Measurements from ENCODE around the gene RHOBTB3.
"Not testable (repeated sequence)": the region's sequence is repeated elsewhere in the genome, so short reads cannot be mapped to it uniquely, and the experiment has no call there.

RHOBTB3 gene, protein sequence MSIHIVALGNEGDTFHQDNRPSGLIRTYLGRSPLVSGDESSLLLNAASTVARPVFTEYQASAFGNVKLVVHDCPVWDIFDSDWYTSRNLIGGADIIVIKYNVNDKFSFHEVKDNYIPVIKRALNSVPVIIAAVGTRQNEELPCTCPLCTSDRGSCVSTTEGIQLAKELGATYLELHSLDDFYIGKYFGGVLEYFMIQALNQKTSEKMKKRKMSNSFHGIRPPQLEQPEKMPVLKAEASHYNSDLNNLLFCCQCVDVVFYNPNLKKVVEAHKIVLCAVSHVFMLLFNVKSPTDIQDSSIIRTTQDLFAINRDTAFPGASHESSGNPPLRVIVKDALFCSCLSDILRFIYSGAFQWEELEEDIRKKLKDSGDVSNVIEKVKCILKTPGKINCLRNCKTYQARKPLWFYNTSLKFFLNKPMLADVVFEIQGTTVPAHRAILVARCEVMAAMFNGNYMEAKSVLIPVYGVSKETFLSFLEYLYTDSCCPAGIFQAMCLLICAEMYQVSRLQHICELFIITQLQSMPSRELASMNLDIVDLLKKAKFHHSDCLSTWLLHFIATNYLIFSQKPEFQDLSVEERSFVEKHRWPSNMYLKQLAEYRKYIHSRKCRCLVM

DNA sequence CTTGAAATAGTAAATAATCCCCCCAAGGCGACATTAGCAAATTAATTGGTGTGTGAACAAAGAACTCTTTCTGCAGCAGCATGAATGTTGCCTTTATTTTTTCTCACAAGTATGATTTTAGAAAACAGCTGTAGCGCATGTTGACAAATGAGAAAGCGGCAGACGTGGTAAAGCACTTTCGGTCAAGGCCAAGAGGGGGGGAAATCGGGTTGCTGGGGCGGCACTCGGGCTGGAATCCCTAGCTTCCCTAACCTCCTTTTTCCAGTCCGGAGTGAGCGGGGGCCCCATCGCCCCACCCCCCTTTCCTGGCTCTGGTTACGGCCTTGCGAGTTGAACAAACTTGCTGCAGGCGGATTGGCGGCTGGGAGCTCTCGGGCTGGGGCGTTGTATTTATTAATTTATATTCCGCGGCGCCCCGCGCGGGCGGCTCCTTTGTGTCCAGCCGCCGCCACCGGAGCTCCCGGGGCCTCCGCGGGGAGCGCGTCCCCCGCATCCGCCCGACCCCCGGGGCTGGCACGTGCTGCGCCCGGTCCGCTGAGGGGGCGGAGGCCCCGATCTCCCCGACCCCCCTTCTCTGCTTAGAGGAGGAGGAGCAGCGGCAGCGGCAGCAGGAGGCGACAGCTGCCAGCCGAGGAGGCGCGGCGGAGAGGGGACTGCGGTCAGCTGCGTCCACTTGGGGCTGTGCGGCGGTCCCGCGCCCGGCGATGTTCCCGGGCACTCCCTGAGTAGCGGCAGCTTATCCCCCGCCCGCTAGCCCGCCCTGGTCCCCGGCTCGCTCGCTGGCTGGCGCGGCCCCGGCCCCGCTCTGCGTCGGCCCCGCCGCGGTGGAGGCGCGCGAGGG is at the start of gene RHOBTB3:
Gene RHOBTB3 (plus strand): TSS at position 607 of the 841 bp plus-strand sequence. CDS start 347 bp downstream, outside the sequence.
- DNase-seq (ENCODE audit: low read depth), result peak; percentile 55

GRCh38 chr5:95682891-95683290 is 48.2 kb upstream of the RHOBTB3 start, which contains the start of gene SPATA9:
TSS of gene SPATA9 (minus strand) at chr5:95682991. CDS start at chr5:95682854, 137 bp downstream.
- DNase-seq (ENCODE audit: low read depth), result no peak

GRCh38 chr5:95684361-95684760 is 46.8 kb upstream of the RHOBTB3 start:
- DNase-seq (ENCODE audit: low read depth), result no peak

GRCh38 chr5:95686651-95687050 is 44.5 kb upstream of the RHOBTB3 start:
- no peak for DNase-seq (ENCODE audit: low read depth)

DNA sequence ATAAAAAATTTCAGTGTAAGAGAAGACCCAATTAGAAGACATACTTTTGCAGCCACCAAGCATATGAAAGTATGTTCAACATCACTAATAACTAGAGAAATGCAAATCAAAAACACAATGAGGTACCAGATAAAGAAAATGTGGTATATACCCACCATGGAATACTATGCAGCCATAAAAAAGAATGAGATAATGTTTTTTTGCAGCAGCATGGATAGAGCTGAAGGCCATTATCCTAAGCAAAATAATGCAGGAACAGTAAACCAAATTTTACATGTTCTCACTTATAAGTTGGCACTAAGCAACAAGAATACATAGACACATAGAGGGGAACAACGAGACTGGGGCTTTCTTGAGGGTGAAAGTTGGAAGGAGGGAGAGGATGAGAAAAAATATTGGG is 41.5 kb upstream of the RHOBTB3 start:
- no peak for DNase-seq (ENCODE audit: low read depth)

DNA sequence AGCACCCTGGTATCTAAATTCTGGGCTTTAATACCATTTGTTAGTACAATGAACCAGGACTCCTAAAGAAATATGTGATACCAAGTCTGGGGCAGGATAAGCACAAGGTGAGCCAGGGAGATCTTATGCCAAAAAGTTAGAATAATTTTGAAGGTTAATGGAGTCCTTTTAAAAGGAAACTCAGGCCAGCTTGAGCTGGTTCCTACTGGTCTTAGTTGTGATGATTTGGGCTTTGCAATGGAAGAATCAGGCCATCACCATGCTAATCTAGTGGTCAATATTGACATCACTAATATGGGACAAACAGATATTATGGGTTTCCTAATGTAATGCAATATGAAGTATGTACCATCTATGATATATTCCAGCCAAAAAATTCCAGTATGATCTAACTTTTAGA is 40.8 kb upstream of the RHOBTB3 start:
- no peak for DNase-seq (ENCODE audit: low read depth)

DNA sequence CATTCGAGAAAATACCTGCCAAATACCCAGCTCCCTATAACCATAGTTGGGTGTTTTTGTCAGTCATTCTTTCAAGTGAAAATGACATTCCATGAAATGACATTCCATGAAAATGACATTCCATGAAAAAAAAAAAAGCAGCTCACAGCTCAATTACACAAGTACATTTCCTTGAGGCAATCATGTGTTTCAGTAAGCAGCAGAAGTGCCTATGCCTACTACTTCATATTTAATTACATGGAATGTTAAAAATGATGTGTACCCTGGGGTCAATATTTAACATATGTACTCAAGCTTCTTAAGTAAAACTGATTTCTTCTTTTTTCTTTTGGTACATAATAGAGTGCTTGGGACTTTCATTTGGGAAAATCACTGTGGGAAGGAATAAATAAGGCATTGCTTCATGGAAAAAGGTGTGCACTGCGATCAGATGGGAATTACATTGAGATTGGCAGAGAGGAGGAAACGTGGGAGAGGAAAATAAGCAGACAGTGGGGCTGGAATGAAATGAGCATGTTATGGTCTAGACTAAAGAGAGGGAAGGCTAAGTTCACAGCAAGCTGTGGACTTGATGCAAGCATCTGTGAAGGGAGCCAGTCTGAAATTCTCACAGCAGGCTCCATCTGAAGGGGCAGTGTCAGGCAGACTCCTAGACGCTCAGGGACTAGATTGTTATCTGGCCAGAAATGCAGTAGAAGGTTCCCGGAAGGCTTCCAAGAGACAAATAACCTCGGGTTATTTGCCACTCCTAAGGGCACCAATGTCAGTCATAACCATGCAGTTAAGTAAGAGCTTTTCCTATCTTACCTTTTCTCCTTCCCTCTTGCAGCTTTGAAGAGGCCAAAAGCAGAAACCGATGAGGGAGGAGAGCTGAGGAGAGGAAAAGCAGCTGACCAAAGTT is 33.1 kb upstream of the RHOBTB3 start:
- DNase-seq (ENCODE audit: low read depth), result no peak

DNA sequence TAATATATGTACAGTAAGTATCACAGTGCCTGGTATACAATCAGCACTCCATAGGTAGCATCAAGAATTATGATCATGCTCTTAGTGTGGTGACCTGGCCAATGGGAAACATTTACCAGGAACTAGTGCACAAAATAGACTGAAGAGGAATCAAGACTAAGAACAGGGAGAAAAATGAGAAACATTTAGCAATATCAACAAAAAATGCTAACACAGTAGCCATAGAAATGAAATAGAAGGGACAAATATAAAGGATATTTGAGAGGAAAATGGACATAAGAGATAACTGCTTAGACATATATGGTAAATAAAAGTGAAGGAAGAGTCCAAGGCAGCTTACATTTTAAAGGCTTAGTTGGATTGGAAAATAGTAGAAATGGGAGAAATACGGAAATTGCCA is 31.8 kb upstream of the RHOBTB3 start:
- no peak for DNase-seq (ENCODE audit: low read depth)

- DNase-seq (ENCODE audit: low read depth), result no peak
Observed at GRCh38 chr5:95701074-95701473, 30.1 kb upstream of the RHOBTB3 start.

DNA sequence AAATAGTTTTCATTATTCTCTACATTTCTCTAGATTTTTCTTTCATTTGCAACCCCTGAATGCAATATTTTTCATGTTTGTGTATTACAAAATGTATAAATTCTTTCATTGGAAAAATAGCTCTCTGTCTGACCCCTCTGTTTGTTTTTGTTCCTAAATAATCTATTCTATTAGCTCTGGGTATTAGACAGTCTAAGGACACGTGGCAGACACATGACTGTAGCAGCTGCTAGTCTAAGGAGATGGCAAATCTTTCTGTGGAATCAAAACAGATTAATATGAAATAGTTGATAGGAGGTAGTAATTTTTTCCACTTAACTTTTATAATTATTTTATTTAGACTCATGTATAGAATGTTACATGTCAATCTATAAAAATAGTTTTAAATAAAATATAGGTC is 27.0 kb upstream of the RHOBTB3 start:
- DNase-seq (ENCODE audit: low read depth), result no peak

DNA sequence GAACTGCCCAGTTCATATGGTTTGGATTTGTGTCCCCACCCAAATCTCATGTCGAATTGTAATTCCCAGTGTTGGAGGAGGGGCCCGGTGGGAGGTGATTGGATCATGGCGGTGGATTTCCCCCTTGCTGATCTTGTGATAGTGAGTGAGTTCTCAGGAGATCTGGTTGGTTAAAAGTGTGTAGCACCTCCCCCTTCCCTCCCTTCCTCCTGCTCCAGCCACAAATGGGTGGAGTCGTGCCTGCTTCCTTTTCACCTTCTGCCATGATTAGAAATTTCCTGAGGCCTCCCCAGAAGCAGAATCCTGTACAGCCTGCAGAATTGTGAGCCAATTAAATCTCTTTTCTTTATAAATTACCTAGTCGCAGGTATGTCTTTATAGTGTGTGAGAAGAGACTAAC is 24.9 kb upstream of the RHOBTB3 start:
- DNase-seq (ENCODE audit: low read depth), result not testable (repeated sequence)

- DNase-seq (ENCODE audit: low read depth), result no peak
Observed at GRCh38 chr5:95707055-95707454, 24.1 kb upstream of the RHOBTB3 start.

DNA sequence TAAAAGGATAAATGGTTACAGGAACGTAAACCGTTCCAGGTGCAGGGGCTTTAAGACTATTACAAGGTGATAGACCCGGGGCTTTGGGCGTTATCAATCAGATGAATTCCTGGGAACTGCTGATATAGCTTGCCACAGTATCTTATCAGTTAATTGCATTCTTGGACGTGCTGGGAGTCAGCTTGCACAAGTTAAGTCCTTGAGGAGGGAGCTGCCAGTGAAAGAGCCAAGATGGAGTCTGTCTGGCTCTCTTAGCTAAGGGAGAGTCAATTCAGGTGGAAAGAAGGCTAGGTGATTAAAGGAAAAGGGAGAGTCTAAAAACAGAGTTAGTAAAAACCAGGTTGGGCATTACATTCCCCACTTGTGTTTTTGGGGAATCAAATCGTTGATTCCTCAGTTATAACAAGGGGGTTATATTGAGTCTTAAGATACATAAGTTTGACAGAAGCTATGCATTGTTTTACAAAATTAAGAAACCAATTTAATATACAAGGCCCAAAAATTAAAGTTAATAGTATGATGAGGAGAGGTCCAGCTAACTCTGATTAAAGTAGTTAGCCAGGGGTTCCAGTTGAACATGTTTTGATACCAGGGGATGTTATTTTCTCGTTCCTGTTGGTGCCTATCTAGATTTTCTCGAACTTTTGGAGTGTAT is 23.5 kb upstream of the RHOBTB3 start:
- DNase-seq (ENCODE audit: low read depth), result not testable (repeated sequence)

GRCh38 chr5:95708876-95709275 is 22.3 kb upstream of the RHOBTB3 start:
- no peak for DNase-seq (ENCODE audit: low read depth)

DNA sequence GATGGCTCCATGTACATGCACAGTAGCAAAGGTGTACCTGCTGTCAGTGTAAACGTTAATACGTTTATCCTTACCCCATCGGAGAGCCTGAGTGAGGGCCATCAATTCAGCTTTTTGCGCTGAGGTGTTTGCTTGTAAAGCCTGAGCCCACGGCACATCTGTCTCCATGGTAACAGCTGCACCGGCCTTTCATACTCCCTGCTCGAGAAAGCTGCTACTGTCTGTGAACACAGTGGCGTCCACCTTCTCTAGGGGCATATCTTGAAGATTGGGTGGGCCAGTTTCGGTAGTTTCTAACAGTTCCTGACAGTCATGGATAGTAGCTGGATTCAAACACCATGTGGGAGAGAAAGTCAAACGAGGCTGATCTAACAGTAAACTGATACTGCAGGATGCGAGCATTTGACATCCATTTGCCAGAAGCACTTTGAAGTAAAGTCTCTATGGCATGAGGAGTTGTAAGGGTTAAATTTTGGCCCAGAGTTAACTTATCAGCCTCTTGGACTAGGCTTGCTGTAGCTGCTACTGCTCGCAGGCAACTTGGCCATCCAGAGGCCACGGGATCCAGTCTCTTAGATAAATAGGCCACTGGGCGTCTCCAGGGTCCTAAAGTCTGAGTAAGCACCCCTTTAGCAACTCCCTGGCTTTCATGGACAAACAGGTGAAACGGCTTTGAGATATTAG is 21.0 kb upstream of the RHOBTB3 start:
- no peak for DNase-seq (ENCODE audit: low read depth)

GRCh38 chr5:95710651-95711500 is 20.3 kb upstream of the RHOBTB3 start:
- not testable (repeated sequence) for DNase-seq (ENCODE audit: low read depth)

DNA sequence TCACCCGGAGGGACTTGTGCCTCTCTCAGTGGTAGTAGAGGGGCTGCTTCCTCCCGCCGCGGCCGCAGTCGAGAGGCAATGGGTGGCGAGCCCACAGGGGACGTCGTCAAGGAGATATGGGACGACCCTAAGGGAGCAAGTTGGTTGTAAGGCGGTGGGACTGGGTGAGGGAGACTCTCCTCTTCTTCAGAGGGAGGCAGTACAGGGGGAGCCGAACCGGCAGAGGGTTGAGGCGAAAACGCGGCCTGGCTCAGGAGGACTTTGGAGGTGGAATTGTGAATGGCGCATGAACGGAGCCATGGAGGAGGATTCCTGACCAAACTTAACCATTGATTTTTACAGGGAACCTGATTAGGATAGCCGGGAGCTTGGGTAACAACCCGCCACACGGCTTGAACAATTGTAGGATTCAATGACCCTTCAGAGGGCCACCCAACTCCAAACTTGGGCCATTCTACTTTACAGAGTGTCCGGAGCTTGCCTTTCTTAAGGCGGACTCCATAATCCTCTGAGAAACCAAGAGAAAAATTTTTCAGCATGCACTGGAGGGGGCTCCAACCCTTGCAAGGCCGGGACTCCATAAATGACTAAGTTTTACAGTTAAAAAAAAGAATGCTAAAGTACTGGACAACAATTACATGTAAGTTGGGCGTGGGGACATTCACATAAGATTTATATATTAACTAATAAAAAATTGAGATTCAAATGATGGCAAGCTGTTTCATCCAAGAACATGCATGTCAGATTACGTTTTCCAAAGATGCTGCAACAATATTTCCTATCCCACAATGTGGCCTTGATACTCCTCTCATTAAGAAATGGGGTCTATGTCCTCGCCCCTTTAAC is 19.4 kb upstream of the RHOBTB3 start:
- DNase-seq (ENCODE audit: low read depth), result no peak

DNA sequence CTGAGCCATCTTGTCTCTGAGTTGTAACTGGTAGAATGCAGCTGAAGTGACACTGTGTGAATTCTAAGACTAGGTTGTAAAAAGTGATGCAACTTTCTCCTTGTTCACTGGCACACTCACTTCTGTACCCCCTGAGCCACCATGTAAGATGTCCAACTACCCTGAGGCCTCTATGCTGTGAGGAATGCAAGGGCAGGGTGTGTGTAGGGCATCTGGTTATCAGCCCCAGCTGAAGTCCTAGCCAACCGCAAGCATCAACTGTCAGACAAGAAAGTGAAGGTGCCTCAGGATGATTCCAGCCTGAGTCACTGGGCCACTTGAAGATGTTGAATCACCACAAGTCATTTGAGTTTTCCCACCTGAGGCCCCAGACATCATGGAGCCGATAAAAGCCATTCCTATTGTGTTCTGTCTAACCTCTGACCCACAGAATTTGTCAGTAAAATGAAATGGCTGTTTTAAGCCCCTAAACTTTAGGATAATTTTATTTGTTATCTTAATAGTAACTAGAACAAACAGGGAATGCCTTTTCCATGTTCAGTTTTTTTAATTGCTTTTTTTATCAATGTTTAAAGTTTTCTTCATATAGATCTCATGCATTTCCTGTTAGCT is 18.7 kb upstream of the RHOBTB3 start:
- peak; percentile 91 for DNase-seq (ENCODE audit: low read depth)

Measured in HS-5 (cell line).